Activated T-cell treated with anti-CD3 and anti-CD28 coated beads, Interleukin-2, amount 50 U/mL, for 24 hours (primary cell): ENCODE measurements around the gene PNPLA5.

Experiments
- DNase-seq: peaks from one replicate; pipeline ENCODE4 v3.0.0-alpha.2; 2020
- H3K27ac Mint-ChIP-seq: 2 replicates; pipeline ENCODE4 v1.8.0; 2020; ENCODE audit warnings: mild to moderate bottlenecking, mixed read lengths
- H3K27me3 Mint-ChIP-seq: 2 replicates; pipeline ENCODE4 v1.8.0; 2020; ENCODE audit warnings: mixed read lengths
- H3K36me3 Mint-ChIP-seq: 2 replicates; pipeline ENCODE4 v1.8.0; 2020; ENCODE audit warnings: low read depth, mixed read lengths
- H3K4me1 Mint-ChIP-seq: 2 replicates; pipeline ENCODE4 v1.8.0; 2020; ENCODE audit warnings: low read depth, mixed read lengths
- H3K4me3 Mint-ChIP-seq: 2 replicates; pipeline ENCODE4 v1.8.0; 2020; ENCODE audit warnings: mild to moderate bottlenecking, moderate library complexity, mixed read lengths
- H3K9me3 Mint-ChIP-seq: 2 replicates; pipeline ENCODE4 v1.8.0; 2020; ENCODE audit warnings: mixed read lengths

The PNPLA5 gene

DNA sequence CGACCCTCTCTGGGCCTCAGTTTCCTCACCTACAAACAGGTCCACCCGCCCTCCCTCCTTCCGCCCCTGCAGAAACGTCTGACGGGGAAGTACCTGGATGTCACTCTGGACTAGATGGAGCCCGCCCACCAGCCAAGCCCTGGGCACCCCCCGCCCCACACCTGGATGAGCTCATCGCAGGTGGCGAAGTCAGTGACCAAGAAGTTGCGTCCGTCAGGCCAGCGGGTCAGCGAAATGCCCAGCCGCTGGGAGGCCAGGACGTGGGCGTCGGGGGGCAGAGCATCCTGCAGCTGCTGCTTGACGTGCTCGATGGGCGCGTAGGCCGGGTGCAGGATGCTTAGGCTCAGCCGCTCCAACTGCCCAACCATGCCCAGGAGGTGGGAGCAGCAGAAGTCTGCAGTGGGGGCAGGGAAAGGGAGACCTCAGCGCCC, 897 bp downstream of the PNPLA5 start:
- no peak overlapping the region for H3K27ac Mint-ChIP-seq
- H3K36me3 Mint-ChIP-seq = no peaks in the 10 kb centered on the region
- no peaks in the 10 kb centered on the region for H3K9me3 Mint-ChIP-seq
- H3K4me3 Mint-ChIP-seq = no peak overlapping the region
- peaks cover 68% of the 10 kb centered on the region for H3K27me3 Mint-ChIP-seq
- H3K4me1 Mint-ChIP-seq = peaks cover 3% of the 10 kb centered on the region
- DNase-seq = no peak

DNA sequence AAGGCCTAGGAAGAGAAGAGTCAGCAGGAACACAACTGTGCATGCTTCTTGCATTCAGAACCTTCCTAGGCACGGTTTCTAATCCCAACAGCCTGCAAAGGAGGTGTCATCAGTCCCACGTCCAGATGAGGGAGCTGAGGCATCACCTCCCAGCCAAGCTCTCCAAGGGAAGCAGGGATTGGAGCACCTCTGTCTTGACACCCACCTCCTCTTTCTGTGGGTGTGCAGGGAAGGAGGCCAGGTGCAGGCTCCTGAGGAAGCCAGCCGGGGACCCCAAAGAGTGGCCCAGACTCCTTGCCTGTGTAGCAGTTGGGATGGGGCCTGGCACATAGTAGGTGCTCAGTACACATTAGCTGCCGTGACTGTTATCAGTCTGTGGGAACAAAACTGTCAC, 2.0 kb downstream of the PNPLA5 start:
- DNase-seq = no peak
- Mint-ChIP-seq H3K4me1 (peaks cover 3% of the 10 kb centered on the region), H3K27ac (no peak overlapping the region), H3K36me3 (no peaks in the 10 kb centered on the region), H3K9me3 (no peaks in the 10 kb centered on the region), H3K27me3 (peaks cover 75% of the 10 kb centered on the region), H3K4me3 (no peak overlapping the region)

- H3K27me3 Mint-ChIP-seq = peaks cover 77% of the 10 kb centered on the region
- no peaks in the 10 kb centered on the region for H3K36me3 Mint-ChIP-seq
- H3K4me1 Mint-ChIP-seq = peaks cover 3% of the 10 kb centered on the region
- no peaks in the 10 kb centered on the region for H3K9me3 Mint-ChIP-seq
- H3K27ac Mint-ChIP-seq = no peak overlapping the region
- H3K4me3 Mint-ChIP-seq = no peak overlapping the region
- no peak for DNase-seq
These were observed 2.5 kb downstream of the PNPLA5 start for GRCh38 chr22:43889201-43889859.

GRCh38 chr22:43888740-43889139, 3.1 kb downstream of the PNPLA5 start:
- Mint-ChIP-seq H3K4me3 (no peak overlapping the region), H3K9me3 (no peaks in the 10 kb centered on the region), H3K27me3 (peaks cover 71% of the 10 kb centered on the region), H3K27ac (no peak overlapping the region), H3K36me3 (no peaks in the 10 kb centered on the region), H3K4me1 (peaks cover 3% of the 10 kb centered on the region)
- no peak for DNase-seq

- no peak for DNase-seq
- H3K9me3 Mint-ChIP-seq = no peaks in the 10 kb centered on the region
- peaks cover 66% of the 10 kb centered on the region for H3K27me3 Mint-ChIP-seq
- H3K27ac Mint-ChIP-seq = no peak overlapping the region
- H3K4me3 Mint-ChIP-seq = no peak overlapping the region
- H3K4me1 Mint-ChIP-seq = peaks cover 3% of the 10 kb centered on the region
- H3K36me3 Mint-ChIP-seq = no peaks in the 10 kb centered on the region
These were observed 4.4 kb downstream of the PNPLA5 start for GRCh38 chr22:43887391-43887790.

DNA sequence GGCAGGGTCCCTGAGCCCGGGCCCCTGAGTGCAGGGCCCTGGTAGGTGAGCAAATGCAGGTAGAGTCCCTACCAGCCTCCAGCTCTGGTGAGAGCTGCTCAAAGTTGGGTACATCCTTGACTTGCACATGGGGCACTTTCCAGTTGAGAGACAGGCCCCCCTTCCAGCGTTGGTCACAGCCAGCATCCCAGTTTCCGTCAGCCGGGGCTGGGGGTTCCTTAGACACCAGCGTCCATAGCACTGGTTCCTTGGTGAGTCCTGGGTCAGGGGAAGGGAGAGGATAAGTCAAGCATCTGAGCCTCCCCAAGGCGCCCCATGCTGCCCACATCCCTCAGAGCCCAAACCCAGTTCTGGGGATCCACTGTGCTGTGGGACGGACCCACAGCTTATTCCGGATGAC, 5.6 kb downstream of the PNPLA5 start:
- Mint-ChIP-seq H3K27ac (no peak overlapping the region), H3K27me3 (peaks cover 58% of the 10 kb centered on the region), H3K4me3 (no peak overlapping the region), H3K36me3 (no peaks in the 10 kb centered on the region), H3K4me1 (peaks cover under 1% of the 10 kb centered on the region), H3K9me3 (no peaks in the 10 kb centered on the region)
- no peak for DNase-seq

- H3K4me1 Mint-ChIP-seq = no peaks in the 10 kb centered on the region
- peak; percentile 17 for DNase-seq
- H3K27ac Mint-ChIP-seq = no peak overlapping the region
- H3K4me3 Mint-ChIP-seq = no peak overlapping the region
- H3K36me3 Mint-ChIP-seq = no peaks in the 10 kb centered on the region
- H3K9me3 Mint-ChIP-seq = no peaks in the 10 kb centered on the region
- H3K27me3 Mint-ChIP-seq = peaks cover 53% of the 10 kb centered on the region
These were observed 6.0 kb downstream of the PNPLA5 start for GRCh38 chr22:43885786-43886185.

- H3K27ac Mint-ChIP-seq = no peak overlapping the region
- peaks cover 49% of the 10 kb centered on the region for H3K27me3 Mint-ChIP-seq
- no peaks in the 10 kb centered on the region for H3K36me3 Mint-ChIP-seq
- no peaks in the 10 kb centered on the region for H3K9me3 Mint-ChIP-seq
- DNase-seq = no peak
- no peaks in the 10 kb centered on the region for H3K4me1 Mint-ChIP-seq
- H3K4me3 Mint-ChIP-seq = no peak overlapping the region
These were observed 6.5 kb downstream of the PNPLA5 start for GRCh38 chr22:43885319-43885671.

DNA sequence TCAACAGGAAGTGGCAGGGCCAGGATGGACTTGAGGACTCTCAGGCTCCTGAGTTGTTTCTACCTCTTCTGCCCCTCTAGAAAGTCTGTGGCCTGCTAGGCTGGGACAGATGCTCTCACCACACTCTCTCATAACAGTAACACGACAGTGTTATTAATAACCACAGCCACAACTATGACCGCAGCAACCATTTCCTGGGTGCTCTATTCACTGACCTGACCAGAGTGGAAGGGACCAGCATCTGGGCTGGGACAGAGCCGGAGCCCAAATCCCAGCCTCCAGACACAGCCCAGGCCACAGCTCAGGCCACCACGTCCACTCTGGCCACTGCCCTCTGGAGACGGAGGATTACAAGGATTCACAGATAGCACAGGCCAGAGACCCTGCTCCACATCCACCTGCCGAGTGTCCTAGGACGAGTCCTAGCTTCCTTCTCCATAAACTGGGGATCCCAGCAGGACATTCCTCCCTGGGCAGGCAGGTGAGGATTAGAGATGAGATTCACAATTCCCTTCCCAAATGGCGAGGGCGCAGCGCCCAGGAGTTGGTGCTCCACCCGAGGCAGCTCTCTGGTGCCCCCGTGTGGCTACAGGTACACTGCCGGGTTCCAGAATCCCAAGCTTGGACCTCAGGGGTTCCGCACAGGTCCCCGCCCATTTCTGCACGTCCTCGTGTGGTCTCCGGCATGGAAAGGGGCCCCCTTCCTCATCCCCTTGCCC, 7.1 kb downstream of the PNPLA5 start:
- H3K4me3 Mint-ChIP-seq = no peak overlapping the region
- peaks cover 43% of the 10 kb centered on the region for H3K27me3 Mint-ChIP-seq
- H3K27ac Mint-ChIP-seq = no peak overlapping the region
- no peaks in the 10 kb centered on the region for H3K4me1 Mint-ChIP-seq
- H3K36me3 Mint-ChIP-seq = no peaks in the 10 kb centered on the region
- DNase-seq = peak; percentile 68
- H3K9me3 Mint-ChIP-seq = no peaks in the 10 kb centered on the region

GRCh38 chr22:43883719-43884415, 7.9 kb downstream of the PNPLA5 start:
- no peaks in the 10 kb centered on the region for H3K9me3 Mint-ChIP-seq
- H3K36me3 Mint-ChIP-seq = no peaks in the 10 kb centered on the region
- no peak for DNase-seq
- H3K27ac Mint-ChIP-seq = no peak overlapping the region
- no peaks in the 10 kb centered on the region for H3K4me1 Mint-ChIP-seq
- peaks cover 40% of the 10 kb centered on the region for H3K27me3 Mint-ChIP-seq
- no peak overlapping the region for H3K4me3 Mint-ChIP-seq

GRCh38 chr22:43883012-43883661, 8.7 kb downstream of the PNPLA5 start:
- H3K27ac Mint-ChIP-seq = no peak overlapping the region
- H3K4me1 Mint-ChIP-seq = no peaks in the 10 kb centered on the region
- DNase-seq = peak; percentile 53

DNA sequence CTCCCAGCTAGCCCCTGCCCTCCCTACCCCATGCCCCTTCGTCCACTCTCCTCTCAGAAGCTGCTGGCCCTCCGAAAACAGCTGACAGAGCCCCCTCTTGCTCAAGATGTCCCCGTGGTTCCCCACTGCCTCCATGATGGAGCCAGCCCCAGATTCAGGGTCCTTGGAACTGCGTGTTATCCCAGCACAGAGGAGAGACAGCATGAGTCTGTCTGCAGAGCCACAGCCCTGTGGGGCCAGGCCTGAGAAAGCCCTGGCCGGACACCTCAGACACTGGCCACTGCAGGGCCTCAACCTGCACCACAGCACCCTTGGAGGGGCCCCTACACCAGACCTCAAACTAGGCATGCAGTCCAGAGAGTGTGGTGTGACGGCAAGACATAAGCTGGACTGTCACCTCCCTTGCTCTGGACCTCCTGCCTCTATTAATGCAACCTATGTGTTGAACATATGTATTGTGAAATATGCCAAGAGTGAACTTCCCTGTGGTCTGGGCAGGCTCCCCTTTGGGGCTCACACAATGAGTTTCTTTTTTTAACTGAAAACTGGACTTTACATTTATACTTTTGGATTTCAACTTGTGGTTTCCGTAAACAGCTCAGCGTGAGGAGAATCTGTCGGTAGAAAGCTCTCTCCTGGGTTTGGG, 9.6 kb downstream of the PNPLA5 start:
- H3K4me1 Mint-ChIP-seq = no peaks in the 10 kb centered on the region
- peaks cover 46% of the 10 kb centered on the region for H3K27me3 Mint-ChIP-seq
- H3K4me3 Mint-ChIP-seq = no peak overlapping the region

More at GRCh38 chr22:43883012-43883661, 8.7 kb downstream of the PNPLA5 start:
- Mint-ChIP-seq H3K4me3 (no peak overlapping the region), H3K36me3 (no peaks in the 10 kb centered on the region), H3K9me3 (no peaks in the 10 kb centered on the region), H3K27me3 (peaks cover 42% of the 10 kb centered on the region)

GRCh38 chr22:43881091-43882061, 10.4 kb downstream of the PNPLA5 start:
- H3K27me3 Mint-ChIP-seq = peaks cover 46% of the 10 kb centered on the region
- H3K27ac Mint-ChIP-seq = no peak overlapping the region
- no peaks in the 10 kb centered on the region for H3K4me1 Mint-ChIP-seq
- no peaks in the 10 kb centered on the region for H3K36me3 Mint-ChIP-seq
- DNase-seq = peak; percentile 20
- H3K9me3 Mint-ChIP-seq = no peaks in the 10 kb centered on the region
- H3K4me3 Mint-ChIP-seq = no peak overlapping the region

More for the DNA sequence above, 9.6 kb downstream of the PNPLA5 start:
- Mint-ChIP-seq H3K27ac (no peak overlapping the region), H3K9me3 (no peaks in the 10 kb centered on the region), H3K36me3 (no peaks in the 10 kb centered on the region)
- DNase-seq = peak; percentile 3
